Middle frontal gyrus (tissue), 1 donor: ENCODE data around the gene GNAS-AS1.

ENCODE experiments used
- DNase-seq: peaks from one replicate; pipeline ENCODE4 v3.0.0-alpha.2; 2015; ENCODE audit warnings: low spot score; ENCODE audit errors: extremely low spot score

GNAS-AS1 gene

DNA sequence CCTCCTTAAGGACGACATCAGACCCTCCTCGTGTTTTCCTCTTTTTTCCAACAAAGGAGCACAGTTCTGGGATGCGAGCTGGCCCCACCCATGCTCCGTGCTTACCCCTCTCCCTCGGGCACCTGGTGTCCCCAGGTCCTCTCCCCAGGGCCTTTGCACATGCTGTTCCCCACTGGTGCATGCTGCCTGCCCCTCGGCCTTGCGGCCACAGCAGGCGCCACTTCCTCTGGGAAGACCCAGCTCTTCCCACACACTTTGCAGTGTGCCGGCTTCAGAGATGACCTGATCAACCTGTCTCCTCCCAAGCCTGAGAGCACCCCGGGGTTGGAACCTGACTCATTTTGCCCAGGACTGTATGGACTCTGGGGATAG, 39.8 kb downstream of the GNAS-AS1 start:
- no peak for DNase-seq

DNA sequence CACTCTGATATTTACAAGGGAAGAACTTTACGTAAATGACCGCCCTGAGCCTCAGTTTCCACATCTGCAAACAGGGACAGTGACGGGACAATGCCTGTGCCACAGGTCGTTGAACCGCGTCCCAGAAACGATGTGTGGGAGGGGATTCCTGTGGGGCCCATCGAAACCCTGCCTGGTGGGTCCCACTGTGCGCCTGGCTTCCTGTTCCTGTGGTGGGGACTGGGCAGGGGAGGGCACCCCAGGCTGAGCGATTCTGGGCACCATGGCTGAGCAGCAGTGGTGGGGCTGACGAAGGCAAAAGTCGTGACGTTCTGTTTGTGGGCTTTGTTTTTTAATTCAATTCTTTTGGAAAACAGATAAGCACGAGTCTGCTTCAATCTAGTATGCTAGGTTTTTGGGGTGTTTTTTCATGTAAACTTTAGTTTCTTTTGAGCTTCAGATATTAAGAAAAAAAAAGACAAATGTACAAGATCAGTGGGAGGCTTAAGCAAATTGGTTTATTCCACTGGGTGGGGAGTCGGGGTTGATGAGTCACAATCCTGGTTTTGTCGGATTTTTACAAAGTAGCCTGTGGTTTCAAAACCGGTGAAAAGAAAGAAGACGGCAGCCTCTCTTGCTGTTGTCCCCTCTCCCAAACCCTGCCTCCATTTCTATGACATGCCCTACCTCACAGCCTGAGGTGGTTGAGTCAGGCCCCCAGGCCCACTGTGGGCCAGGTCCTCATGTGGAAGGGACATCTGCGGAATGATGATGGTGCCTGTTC, 40.4 kb downstream of the GNAS-AS1 start:
- DNase-seq, result no peak

GRCh38 chr20:58808271-58809046, 42.2 kb downstream of the GNAS-AS1 start:
- no peak for DNase-seq

DNA sequence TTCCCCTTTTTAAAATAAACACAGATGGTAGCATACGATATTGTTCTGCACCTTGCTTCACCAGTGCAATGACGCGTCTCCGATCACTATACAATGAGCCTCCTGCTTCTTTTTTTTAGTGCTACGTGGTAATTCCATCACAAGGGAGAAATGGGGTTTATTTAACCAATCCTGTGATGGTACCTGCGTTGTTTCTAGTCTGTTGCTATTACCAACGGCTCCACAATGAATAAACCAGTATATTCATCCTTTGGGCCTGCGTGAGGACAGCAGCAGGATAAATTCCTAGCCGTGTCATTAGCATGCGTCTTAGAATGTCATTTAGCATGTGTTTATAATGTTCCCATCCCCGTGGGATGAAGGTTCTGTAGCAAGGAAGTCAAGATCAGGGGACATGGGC, 42.9 kb downstream of the GNAS-AS1 start:
- DNase-seq, result no peak

DNA sequence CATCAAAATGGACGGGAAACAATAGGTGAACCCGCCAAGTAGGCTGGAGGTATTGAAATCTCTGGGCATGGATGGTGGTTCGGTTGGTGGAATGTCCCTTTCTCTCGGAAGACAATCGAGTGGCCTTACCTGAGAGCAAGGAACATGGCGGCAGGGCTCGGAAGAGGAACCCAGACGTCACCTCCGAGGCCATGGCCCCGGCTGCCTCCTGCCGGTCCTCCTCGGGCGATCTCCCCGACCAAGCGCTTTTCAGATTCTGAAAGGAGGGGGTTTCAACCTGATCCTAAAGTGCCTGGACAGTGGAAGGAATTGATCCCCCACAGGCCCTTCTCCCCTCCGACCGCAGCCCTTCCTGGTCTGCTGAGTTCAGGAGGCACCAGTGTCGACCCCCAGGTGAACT, 47.2 kb downstream of the GNAS-AS1 start:
- DNase-seq, result no peak

GRCh38 chr20:58802061-58802460, 48.6 kb downstream of the GNAS-AS1 start:
- DNase-seq, result no peak

- DNase-seq, result no peak
Observed at GRCh38 chr20:58800134-58800871, 50.4 kb downstream of the GNAS-AS1 start.

GRCh38 chr20:58797371-58798338, 53.0 kb downstream of the GNAS-AS1 start:
- no peak for DNase-seq

GRCh38 chr20:58795923-58796245, 54.8 kb downstream of the GNAS-AS1 start:
- no peak for DNase-seq

DNA sequence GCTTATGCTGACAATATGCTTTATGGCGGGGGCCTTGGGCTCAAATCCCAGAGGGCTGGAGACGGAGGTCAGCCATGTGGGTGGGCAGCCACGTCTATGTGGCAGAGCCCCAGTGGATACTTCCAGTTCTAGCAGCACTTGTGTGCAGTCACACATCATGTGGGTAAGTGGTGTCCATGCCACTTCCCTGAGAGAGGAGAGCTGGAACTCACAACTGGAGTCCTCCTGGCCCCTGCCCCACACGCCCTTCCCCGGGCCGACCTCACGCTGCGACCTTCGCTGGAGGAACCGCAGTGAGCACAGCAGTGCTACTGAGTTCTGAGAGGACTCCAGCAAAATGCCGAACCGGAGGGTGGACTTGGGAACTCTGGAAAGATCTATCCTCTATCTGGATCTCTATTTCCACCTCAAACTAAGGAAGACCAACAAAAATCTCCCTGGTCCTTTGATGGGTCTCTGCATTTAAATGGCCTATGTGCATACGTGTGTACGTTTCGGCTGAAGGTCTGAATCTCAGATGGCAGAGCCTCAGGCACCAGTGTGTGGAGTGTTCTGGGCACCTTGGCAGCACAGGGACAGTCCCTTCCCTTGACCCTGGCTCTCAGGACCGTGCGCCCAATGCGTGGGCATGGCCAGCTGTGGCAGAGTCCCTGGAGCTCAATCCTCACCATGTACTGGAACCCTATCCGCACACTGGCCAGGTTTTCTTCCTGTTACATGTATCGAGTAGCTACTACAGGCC, 55.4 kb downstream of the GNAS-AS1 start:
- no peak for DNase-seq

DNA sequence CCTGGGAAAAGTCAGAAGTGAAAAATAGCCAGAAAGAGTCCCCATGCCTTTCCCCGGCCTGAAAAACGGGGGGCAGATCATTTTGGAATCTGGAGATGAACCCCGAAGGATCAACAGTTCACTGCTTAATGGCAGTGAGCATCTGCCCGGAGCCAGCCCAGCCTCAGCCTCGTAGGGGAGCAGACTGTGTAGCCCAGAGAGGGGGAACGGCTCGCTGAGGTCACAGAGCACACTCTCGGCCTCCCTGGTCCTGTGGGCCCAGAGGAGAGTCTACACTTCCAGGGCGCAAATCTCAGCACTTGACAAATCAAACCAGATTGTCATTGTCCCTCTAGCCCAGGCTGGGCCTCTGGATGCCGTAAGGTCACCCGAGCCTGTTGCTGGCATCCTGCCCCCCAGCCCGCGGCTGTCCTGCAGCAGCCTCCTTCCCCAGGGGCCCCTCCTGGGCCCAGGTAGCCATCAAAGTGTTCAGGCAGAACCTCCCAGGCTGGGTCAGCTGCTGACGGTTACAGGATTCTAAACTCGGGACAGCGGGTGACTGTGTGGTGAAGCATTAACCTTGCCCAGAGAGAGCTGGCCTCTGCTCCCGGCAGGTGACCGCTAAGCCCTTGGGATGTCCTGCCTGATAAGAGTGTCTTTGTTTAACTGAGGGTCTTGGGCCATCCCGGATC, 56.1 kb downstream of the GNAS-AS1 start:
- no peak for DNase-seq

- no peak for DNase-seq
Observed at GRCh38 chr20:58793512-58794420, 56.9 kb downstream of the GNAS-AS1 start.

DNA sequence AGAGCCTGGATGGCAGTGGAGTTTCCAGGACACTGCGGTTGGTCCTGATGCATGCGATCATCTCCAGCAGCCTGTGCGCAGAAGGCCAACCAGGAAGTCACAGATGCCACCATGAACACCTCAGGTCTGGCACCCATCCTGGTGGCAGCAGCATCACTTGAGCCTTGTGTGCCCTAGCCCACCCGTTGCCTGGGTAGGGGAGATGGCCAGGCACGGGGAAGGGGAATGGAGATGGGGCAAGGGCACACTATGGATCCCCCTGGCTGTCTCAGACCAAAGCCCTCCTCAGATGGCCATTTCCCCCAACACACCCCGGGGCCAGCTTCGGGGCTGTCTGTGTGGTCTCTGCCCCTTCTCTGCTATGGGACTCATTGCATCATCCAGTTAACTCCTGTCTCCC, 58.3 kb downstream of the GNAS-AS1 start:
- DNase-seq, result no peak

- no peak for DNase-seq
Observed at GRCh38 chr20:58791286-58791685, 59.4 kb downstream of the GNAS-AS1 start.

- DNase-seq, result no peak
Observed at GRCh38 chr20:58790454-58790853, 60.2 kb downstream of the GNAS-AS1 start.

DNA sequence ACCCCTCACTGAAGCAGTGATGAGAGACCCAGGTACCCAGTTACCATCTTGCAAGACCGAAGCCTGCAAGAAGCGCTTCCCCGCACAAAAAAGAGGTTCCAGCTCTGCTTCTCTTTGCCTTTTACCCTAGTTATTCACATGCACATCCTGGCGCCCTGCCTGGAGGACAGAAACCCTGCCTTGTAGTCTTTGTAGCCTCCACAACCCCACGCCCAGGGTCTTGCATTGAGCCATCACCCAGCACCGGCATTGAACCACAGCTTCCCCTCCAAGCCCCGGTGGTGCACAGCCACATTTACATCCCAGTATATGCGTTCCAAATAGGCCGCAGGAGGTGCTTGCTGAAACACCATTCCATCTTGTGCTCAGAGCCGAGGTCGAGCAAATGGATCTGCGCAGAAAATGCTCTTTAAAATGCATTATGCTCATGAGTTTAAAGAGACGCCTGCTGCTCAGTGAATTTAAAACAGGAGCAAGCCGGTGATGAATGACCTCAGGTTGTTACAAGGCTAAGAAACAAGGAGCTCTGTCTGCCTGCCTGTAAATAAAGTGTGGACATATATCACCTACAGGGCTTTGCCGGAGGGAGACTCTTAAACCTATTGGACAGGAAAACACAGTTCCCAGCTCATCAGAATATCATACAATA, 61.7 kb downstream of the GNAS-AS1 start:
- no peak for DNase-seq

DNA sequence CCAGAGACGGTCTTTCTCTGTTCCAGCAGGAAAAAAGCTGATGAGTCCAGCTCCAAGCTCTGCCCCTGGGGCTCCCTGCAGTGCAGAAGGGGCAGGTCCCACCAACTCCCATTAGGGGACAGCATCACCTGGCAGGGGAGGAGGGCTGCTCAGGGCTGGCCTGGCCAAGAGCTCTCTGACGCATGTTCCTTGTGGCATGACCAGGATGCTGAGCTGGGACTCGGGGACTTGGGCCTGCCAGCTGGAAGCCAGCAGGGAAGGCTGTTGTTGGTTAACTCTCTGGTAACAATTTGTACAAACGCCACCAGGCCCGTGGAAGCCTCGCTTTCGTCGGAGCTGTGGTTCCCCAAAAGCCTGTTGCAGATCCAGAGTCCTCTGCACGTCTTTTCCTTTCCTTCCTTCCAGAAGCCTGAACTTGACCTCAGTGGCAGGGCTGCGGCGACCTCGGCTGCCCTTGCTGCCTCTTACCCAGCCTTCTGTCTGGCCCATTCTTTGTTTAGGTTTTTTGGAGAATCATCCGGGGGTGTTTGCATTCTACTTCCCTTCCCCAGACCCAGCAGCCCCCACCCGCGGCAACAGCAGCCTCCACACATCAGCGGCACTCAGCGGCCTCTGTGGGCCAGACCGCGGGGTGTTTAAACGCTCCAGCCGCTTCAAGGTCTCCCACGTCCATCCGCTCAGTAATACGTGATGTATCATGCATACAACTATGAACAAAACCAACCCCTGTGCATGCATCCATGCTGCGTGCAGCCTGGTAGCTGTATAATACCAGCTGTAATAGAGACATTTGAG, 63.3 kb downstream of the GNAS-AS1 start:
- no peak for DNase-seq
